ENCODE results near the gene ITGB6. TPM values are rescaled to one million over a fixed set of nuclear protein-coding genes. Genes with fewer than 3 reads are reported as not detected.
A peak's percentile ranks its signal among the peaks of the same experiment; 100 is the strongest.
"Not testable (repeated sequence)": the region's sequence is repeated elsewhere in the genome, so short reads cannot be mapped to it uniquely, and the experiment has no call there.

The ITGB6 gene
- total and polyA plus RNA-seq, 8 donors = 1.3 to 32.4 (median 3.0) TPM

- TF ChIP-seq, protein P1, sequence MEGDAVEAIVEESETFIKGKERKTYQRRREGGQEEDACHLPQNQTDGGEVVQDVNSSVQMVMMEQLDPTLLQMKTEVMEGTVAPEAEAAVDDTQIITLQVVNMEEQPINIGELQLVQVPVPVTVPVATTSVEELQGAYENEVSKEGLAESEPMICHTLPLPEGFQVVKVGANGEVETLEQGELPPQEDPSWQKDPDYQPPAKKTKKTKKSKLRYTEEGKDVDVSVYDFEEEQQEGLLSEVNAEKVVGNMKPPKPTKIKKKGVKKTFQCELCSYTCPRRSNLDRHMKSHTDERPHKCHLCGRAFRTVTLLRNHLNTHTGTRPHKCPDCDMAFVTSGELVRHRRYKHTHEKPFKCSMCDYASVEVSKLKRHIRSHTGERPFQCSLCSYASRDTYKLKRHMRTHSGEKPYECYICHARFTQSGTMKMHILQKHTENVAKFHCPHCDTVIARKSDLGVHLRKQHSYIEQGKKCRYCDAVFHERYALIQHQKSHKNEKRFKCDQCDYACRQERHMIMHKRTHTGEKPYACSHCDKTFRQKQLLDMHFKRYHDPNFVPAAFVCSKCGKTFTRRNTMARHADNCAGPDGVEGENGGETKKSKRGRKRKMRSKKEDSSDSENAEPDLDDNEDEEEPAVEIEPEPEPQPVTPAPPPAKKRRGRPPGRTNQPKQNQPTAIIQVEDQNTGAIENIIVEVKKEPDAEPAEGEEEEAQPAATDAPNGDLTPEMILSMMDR (IDR thresholded peaks at IDR 0.05) = no peak
- no peaks in the 10 kb centered on the region for H3K27me3 ChIP-seq
- no peak overlapping the region for H3K4me3 ChIP-seq
- no peak for FAIRE-seq
- intact Hi-C loops (cut with DNase I) = no loop called here
- no peaks in the 10 kb centered on the region for H3K36me3 ChIP-seq
- no peak for DNase-seq
- ATAC-seq = peak in 2 of 4 donors; percentile 62 to 74
- H3K27ac ChIP-seq = peak overlapping the region in 1 of 4 donors; percentile 22
- 60% methylated on average over 13 of the region's 13 CpGs for WGBS, 2 donors
- H3K9me3 ChIP-seq = no peaks in the 10 kb centered on the region
- H3K4me1 ChIP-seq = peaks cover 0 to 8% (median 0%) of the 10 kb centered on the region in 3 donors
These were observed 41.9 kb downstream of the ITGB6 start for GRCh38 chr2:160157861-160158829.

GRCh38 chr2:160156665-160157064 is 43.4 kb downstream of the ITGB6 start:
- TF ChIP-seq, protein P1 (IDR thresholded peaks at IDR 0.05) = no peak
- ATAC-seq = no peak
- no peak for DNase-seq
- H3K36me3 ChIP-seq = no peaks in the 10 kb centered on the region
- peaks cover 0 to 8% (median 0%) of the 10 kb centered on the region in 3 donors for H3K4me1 ChIP-seq
- no peak overlapping the region for H3K4me3 ChIP-seq
- WGBS, 2 donors = 49 to 71% methylated on average over 2 of the region's 2 CpGs
- no peaks in the 10 kb centered on the region for H3K27me3 ChIP-seq
- H3K27ac ChIP-seq = no peak overlapping the region
- no peak for FAIRE-seq
- H3K9me3 ChIP-seq = no peaks in the 10 kb centered on the region
- intact Hi-C loops (cut with DNase I) = no loop called here

- Histone ChIP-seq H3K27me3 (no peaks in the 10 kb centered on the region), H3K36me3 (no peaks in the 10 kb centered on the region), H3K4me3 (no peak overlapping the region), H3K4me1 (peaks cover 0 to 8% (median 0%) of the 10 kb centered on the region in 3 donors), H3K27ac (no peak overlapping the region), H3K9me3 (no peaks in the 10 kb centered on the region)
- DNase-seq = no peak
- intact Hi-C loops (cut with DNase I) = no loop called here
- peak in 1 of 4 donors; percentile 26 for ATAC-seq
- WGBS, 2 donors = 83 to 88% methylated on average over 4 of the region's 4 CpGs
- TF ChIP-seq, protein P1 (IDR thresholded peaks at IDR 0.05) = no peak
- no peak for FAIRE-seq
These were observed 44.0 kb downstream of the ITGB6 start for GRCh38 chr2:160156100-160156499.

DNA sequence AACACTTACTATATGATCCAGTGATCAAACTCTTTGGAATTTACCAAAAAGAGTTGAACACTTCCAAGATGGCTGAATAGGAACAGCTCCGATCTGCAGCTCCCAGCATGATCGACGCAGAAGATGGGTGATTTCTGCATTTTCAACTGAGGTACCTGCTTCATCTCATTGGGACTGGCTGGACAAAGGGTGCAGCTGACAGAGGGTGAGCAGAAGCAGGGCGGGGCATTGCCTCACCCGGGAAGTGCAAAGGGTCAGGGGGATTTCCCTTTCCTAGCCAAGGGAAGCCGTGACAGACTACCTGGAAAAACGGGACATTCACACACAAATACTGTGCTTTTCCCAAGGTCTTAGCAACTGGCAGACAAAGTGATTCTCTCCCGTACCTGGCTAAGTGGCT is 51.7 kb downstream of the ITGB6 start:
- H3K27ac ChIP-seq; FAIRE-seq; ATAC-seq; H3K27me3 ChIP-seq; H3K9me3 ChIP-seq; intact Hi-C loops (cut with DNase I); H3K4me3 ChIP-seq; H3K4me1 ChIP-seq; DNase-seq; H3K36me3 ChIP-seq: not testable (repeated sequence)
- 76 to 83% methylated on average over 8 of the region's 8 CpGs for WGBS, 2 donors

DNA sequence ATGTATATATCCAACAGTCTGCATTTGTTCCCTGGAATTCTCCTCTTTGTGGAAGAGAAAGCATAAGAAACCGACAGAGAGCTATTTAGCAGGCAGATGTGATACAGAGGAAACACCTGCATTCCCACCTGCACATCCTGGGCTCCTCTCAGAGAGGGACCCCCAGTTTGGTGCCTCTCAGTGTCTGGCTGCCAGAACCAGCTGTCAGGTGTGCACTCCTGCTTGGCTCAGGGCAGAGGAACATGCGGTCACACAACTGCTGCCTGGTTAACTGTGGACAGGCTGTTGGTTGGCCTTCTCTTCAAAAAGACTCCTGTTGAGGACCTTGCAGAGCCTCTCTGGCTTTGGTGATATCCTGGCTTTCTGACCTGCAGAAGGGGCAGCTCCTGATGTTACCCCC is 54.6 kb downstream of the ITGB6 start:
- peaks cover 0 to under 1% (median 0%) of the 10 kb centered on the region in 3 donors for H3K4me1 ChIP-seq
- H3K27me3 ChIP-seq = no peaks in the 10 kb centered on the region
- no peak for FAIRE-seq
- H3K4me3 ChIP-seq = no peak overlapping the region
- no peak for ATAC-seq
- H3K9me3 ChIP-seq = no peaks in the 10 kb centered on the region
- H3K27ac ChIP-seq = no peak overlapping the region
- TF ChIP-seq, protein P1 (IDR thresholded peaks at IDR 0.05) = no peak
- intact Hi-C loops (cut with DNase I) = no loop called here
- WGBS, 2 donors = 83 to 84% methylated on average over 2 of the region's 2 CpGs
- DNase-seq = no peak
- no peaks in the 10 kb centered on the region for H3K36me3 ChIP-seq
